Stimulated activated CD8-positive, alpha-beta memory T cell treated with anti-CD3 and anti-CD28 coated beads, Interleukin-7, amount 100 ng/mL, for 48 hours (primary cell): Measurements from ENCODE around the gene ATXN7L1.
"Not testable (repeated sequence)": the region's sequence is repeated elsewhere in the genome, so short reads cannot be mapped to it uniquely, and the experiment has no call there.

Source experiments
- DNase-seq, 2 donors: peaks; one replicate each; pipeline ENCODE4 v3.0.0-alpha.2; 2020; ENCODE audit warnings: low read depth in 1 of 2; ENCODE audit errors: extremely low read depth in 1 of 2

The ATXN7L1 gene

DNA sequence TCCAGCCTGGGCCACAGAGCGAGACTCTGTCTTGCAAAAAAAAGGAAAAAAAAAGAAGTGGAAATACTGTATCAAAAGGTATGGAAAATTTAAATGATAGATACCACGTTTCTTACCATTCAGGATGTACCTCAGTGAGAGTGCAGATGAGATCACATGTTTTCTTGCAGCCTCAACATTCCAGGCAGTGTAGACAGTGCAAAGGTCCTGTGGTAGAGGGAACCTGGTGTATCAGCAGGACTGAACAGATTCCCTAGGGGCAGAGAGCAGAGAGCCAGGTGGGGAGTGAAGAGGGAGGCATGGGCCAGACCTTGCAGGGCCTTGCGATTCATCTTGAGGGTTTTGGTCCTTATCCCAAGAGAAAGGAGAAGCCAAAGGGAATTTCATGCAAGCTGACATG, 17.7 kb upstream of the ATXN7L1 start:
- DNase-seq: no peak

DNA sequence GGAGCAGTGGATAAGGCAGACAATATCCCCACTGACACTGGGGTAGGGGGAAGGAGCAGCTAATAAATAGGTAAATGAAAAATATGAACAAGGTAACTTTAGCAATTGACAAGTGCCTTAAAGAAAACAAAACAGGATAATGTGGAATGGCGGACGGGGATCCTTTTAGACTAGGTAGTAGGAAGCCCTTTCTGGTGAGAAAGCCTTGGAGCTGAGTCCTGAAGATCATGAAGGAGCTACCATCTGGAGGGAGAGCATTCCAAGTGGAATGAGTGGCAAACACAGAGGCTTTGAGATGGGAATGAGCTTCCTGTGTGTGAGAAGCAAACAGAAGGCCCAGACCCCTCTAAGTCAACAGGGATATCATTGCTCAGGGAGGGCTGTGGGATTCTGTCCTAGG, 16.0 kb upstream of the ATXN7L1 start:
- DNase-seq: no peak

DNA sequence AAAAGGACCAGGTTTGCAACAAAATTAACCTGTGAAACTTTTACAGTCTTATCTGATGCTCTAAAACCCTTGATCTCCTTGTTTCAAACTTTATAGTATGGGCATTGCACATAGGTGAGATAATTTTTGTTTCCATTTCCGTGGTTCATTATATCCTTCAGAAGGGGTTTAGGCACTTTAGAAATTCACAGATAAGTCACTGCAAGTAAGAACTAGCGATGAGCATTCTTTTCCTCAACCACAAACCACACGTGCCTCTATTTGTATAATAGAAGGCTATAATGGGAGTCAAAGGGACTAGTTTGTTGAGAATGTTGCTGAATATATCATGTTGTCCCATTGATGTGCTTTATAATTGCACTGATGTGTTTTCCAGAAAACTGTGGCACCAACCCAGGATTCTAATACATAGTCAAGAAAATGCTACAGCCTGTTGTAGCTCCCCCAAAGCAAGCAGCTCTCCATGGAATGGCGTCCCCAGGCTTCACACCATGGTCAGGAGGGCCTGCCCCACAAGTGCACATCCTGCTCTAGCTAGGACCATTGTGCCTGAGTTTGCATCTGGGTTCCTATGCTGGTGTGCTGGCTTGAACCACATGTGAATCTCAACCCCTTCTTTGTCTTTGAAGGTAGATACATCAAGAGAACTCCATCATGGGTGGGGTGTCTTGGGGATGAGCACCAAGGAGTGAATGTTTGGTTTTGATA, 14.0 kb upstream of the ATXN7L1 start:
- DNase-seq: peak in 1 of 2 donors; percentile 39

DNA sequence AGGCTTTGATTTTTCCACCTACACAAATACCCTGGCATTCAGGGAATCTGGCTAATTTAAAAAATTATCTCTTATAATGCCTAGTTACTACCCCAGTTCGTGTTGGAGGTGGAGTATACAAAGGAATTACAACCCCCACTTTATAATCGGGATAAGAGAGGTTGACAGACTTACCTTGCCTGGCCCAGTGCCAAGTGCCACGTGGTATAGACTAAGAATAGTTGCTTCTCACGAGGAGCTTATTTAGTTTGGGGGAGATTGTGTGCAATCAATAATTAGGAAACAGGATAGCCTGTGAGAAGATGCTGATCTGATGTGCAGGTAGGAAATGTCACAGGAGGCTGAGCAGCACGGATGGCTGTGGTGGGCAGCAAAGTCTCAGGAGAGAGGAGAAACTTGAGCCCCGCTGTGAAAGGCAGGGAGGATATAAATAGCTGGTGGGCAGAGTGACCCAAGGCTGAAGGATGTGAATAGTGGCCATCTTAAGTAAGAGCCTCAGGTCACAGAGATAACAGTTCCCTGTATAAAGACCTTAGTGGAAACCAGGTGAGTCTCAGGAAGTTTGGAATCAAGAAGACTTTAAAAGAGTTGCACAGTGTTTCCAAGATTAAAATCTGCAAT, 11.3 kb upstream of the ATXN7L1 start:
- DNase-seq: no peak

DNA sequence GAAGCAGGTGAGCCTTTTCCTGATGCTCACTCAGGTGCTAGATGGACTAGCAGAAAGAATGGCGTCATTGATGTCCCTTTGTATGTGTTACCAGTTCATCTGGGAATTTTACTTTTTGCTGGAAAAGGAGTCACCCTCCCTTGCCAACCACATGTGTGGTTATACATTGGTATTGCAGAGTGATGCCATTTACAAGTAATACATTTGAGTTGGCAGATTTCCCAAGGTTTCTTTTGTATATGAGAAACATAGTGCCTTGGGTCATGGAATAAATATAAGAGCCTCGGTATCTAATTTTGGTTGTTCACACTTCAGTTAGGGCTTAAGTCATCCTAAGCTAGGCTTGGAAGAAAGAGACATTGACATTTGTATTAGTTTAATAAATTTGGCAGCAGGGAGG, 10.4 kb upstream of the ATXN7L1 start:
- no peak for DNase-seq

DNA sequence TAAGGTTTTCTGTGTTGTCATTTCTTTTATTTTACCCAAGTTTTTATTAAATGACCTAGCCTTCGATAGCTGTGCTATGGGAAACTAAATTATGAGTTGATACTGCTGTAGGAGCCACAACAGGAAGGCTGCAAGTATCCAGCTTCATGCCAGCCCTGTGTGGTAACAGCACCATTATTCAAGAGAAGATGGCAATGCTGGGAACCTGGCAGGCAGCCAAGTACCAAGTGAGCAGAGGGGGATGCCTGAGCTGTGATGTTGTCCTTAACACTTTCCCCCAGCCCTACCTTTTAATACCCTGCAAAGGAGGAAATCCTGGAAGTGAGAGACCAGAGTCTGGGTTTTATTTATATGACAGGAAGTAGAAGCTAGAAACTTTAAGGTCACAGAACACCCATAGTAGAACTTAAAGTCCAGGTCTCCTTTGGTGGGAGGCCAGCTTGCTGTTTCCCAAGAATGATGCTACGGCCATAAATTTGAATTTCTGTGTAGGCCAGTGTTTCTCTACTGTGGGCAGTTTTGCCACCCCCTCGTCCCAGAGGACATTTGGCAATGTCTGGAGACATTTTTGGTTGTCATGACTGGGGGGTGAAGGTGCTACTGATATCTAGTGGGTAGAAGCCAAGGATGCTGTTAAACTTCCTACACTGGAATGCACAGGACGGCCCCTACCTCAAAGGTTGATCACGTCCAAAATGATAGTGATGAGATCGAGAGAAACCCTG, 9.2 kb upstream of the ATXN7L1 start:
- DNase-seq: no peak

DNA sequence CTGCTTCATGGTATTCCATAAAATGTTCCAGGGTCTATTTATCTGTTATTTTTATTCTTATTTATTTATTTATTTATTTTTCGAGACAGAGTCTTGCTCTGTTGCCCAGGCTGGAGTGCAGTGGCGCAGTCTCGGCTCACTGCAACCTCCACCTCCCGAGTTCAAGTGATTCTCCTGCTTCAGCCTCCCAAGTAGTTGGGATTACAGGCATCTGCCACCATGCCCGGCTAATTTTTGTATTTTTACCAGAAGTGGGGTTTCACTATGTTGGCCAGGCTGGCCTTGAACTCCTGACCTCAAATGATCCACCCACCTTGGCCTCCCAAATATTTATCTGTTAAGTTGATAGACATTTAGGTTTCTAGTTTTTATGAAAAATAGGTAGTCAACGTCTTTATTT, 6.8 kb upstream of the ATXN7L1 start:
- not testable (repeated sequence) for DNase-seq

DNA sequence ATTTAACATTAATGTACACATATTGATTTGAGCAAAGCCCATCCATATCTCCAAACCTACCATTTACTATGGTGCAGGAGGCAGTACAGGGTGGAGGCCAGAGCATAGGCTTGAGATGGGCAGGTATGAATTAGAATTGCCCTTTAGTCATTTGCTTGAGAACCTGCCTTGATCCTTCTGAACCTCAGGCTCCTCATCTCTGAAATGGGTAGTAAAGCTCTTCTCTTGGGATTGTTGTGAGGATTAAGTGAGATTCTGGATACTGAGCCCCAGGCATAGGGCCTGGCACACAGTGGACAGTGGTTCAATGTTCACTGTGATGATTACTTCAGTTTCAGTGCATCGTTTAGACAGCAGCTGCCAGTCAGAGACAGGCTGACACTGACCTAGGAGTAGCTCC, 5.0 kb upstream of the ATXN7L1 start:
- DNase-seq: no peak

DNA sequence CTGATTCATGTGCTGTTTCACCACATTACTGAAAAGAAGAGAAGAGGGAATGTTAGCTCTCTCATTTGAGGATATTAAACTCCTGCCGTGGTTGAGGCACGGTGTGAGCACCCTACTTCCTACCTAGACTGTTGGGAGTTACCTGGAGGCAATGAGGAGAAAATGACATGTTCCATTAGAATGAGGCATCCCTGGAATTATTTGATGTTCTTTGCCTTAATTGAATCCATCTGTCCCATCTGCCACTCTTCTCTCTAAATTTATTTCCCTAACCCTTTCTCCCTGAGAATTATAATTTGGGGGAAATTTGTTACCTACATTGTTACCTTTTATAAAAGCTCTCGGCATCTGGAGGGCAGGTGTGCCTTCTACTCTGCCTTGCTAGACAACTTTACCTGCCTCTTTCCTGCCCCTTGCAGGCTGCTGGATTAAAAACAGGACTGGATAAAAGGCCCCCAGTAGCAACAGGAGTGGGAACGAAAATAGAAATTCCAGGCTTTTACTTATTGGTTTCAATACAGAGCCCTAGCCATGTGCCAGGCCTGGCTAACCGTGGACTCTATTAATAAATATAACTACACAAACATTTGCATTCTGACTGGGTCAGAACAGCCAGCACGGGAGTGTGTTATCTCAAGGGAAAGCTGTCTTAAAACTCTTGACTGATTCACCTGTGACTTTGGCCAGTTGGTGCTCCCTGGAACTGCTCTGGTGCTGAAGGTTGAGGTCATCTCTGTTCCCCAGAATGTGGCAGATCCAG, 4.4 kb upstream of the ATXN7L1 start:
- no peak for DNase-seq

DNA sequence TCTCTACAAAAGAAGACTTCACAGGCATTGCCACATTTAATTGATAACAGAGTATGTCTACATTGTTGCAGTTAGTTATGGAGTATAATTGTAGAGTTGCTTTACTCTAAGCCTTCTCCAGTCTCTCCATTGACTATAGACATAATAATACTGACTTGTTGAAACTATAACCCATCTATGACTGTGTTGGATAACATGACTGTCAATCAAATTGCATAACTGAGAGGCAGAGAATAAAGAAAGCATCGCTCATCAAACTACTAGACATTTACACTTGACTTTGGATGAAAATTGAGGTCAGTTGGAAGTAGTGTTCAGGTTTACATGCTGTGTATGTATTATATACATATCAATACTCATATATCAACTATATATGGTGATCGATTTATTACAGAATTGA, 3.4 kb upstream of the ATXN7L1 start:
- DNase-seq: no peak

DNA sequence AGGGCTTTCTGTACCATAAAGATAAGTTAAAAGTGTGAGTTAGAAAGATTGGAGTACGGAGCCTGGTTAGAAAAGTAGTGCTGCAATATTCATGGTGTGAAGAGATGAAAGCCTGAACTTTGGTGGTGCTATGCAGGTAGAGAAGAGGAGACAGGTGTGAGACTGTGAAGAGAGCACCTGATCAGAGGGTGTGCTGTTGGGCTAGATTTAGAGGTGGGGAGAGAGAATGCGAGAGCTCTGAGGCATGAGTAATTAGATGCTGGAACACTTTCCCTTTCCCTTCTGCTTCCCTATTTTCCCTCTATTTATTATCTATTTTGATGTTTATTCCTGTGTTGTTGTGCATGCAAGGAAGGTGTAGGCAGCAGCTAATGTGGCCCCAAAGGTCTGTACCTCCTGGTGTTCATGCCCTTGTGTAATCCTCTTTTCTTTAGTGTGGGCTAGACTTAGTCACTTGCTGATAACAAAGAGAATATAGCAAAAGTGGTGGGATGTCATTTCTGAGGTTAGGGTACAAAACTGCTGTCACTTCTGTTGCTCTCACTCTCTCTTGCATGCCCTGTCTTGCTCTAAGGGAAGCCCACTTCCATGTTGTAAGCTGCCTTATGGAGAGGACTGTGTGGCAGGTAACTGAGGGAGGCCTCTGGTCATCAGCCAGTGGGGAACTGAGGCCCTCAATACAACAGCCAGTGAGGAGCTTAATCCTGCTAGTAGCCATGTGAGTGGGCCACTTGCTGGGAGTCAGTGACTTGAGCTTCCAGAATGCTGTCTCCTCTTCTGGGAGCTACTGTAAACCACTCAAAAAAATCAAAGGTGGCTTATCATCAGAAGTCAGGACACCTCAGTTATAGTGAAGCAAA, 2.6 kb upstream of the ATXN7L1 start:
- no peak for DNase-seq

DNA sequence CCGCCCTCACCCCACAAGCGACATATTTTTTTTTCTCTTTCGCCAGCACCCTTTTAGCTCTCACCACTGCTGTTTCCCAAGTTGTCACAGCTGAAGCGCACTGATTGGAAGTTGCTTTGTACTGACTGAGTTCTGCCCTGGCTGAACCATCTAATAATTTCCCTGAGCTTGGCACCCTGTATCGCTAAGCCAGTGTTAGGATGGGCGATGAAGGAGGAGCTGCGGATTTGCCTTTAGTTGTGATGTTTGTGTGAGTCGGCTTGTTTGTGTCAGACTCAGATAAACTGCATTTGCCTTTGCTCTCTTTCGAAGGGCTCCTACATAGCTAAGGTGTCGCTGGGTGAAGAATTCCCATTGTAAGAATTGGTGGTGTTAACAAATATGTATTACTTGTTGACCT, 1.3 kb upstream of the ATXN7L1 start:
- no peak for DNase-seq

DNA sequence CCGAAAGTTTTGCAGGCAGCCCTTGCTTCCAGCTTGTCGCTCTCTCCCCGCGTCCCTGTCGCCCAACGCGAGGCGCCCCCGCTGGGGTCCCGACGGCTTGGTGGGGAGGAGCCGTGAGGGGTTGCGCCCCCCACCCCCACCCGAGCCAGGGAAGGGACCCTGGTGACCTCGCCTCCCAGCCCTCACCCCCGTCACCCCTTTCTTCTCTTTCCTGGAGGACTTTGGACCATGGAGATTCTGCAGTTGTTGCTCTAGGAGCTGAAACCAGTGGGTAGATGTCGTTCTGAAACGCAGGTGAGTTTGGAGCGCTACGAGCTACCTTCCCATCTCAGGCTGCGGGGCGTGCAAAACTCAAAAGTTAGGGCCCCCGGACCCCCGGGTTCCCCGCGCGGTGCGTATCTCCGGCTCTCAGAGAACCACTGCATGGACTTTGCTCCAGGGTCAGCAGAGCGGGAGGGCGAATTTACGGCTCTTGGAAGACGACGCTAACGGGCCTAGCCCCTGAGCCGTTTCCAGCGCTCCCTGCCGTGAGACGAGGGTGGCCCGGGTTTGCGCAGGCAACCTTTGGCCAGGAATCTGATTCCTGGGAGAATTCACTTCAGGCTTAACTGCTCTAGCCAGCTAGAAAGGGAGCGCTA, 684 bp upstream of the ATXN7L1 start:
- DNase-seq: no peak

DNA sequence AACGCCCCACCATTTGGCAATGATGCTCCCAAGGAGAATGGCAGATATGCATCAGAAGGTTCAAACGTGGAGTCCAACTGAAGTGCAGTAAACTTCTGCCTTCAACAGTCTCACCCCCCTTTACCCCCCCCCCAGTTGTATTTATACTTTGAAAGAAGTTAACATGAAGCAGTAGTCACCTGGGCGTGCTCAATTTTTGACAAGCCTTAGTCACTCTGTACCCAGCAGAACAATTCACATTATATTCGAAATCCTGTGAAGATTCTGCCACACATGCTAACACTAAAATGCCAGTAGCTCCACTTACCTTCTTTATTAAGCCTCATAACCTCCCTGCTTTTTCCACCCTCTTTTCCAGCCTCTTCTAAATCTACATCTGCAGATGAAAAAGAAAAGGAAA, 894 bp downstream of the ATXN7L1 start:
- no peak for DNase-seq

DNA sequence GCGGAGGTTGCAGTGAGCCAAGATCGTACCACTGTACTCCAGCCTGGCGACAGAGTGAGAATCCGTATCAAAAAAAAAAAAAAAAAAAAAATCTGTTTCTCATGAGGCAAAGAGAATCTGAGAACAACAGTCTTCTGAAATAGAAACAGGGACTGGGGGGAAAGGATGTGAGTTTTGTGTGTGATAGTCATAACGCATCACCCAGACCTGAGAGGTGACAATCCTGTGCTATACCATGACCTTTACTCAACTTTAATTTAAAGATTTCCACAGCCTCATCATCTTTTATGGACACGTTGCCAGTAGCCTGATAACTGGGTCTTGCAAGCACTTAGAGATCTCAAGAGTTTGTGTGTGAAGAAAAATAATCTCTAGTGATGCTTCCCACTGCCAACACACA, 2.3 kb downstream of the ATXN7L1 start:
- no peak for DNase-seq

DNA sequence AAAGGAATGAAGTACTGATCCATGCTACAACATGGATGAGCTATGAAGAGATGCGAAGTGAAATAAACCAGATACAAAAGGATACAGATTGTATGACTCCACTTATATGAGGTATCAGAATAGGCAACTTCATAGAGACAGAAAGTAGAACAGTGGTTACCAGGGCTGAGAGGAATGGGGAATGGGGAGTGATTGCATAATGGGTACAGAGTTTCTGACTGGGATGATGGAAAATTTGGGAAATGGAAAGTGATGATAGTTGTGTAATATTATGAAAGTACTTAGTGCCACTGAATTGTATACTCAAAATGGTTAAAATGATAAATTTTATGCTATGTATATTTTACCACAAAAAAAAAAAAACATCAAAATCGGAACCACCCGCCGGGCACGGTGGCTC, 3.9 kb downstream of the ATXN7L1 start:
- DNase-seq: no peak

DNA sequence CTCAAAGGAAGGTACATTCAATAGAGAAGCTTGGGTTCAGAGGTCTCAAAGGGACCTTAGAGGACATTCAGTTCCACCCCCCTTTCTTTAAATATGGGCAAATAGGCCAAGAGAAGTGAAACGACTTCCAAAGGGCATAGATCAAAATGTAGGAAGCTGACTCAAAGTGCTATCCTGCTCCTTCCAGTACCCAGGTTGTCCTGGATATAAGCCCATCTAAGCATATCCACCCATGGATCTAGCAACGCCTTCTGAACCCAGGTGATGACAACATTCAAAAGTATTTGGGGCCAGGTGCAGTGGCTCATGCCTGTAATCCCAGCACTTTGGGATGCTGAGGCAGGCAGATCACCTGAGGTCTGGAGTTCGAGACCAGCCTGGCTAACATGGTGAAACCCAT, 5.3 kb downstream of the ATXN7L1 start:
- DNase-seq: no peak

DNA sequence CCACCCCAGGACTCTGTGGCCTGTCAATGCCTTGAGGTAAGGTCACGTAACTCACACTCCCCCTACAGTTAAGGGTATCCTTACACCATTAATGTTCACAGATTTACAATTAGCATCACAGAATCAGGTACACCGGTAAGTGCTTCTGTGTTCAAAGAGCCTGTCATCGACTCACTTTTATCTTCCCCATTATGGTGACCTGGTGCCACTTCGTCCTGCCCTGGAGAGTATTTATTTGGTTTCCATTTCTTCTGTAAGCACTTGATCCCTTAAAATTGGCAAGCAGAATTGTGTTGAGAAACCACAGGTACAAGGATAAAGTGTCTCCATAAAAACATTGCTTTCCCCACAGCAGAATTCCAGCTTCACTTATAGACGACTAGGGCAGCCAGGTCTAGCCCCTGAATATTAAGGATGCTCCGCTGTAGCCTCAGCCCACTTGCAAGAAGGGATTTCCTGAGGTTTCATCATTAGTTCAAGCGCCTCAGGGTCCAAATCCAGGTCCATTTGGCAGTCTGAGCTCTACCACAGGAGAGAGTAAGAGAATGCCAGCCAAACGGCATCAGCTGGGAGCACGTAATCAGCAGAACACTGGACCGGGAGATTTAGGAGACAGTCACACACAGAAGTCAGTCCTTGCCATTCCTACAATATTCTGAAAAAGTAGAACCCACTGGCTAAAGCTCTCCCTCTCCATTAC, 10.1 kb downstream of the ATXN7L1 start:
- no peak for DNase-seq

DNA sequence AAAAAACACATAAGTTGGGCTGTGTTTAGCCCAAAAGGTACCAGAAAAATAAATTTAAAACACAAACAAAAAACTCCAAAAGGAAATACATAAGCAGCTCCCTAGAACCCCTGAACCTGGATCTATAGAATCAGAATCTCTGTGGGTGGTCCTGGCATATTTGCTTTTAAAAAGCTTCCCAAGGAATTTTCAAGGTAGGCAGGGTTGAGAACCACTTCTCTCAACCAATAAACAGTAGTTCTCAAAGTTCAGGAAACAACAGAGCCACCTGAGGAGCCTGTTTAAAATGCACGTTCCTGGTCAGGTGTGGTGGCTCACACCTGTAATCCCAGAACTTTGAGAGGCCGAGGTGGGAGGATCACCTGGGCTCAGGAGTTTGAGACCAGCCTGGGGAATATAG, 12.5 kb downstream of the ATXN7L1 start:
- DNase-seq: no peak

DNA sequence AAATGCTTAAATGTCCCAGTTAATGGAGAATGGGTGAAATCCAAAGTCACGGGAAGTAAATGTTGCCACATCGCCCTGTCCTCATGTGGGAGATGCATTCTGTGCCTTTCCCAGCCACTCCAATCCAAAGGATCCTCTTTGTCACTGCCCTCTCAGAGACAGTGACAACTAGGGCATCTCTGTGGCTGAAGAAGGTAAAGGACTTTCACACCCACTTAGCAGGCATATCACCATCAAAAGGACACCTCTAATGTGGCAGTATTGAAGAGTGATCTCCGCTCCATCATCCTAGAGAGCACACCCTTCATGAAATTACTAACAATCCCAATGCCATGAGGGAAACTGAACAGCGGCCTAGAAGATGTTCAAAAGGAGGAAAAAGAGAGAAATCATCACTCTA, 13.6 kb downstream of the ATXN7L1 start:
- no peak for DNase-seq
